Measurements from ENCODE around the gene MYO3B.
"Not testable (repeated sequence)": the region's sequence is repeated elsewhere in the genome, so short reads cannot be mapped to it uniquely, and the experiment has no call there.

The MYO3B gene

DNA sequence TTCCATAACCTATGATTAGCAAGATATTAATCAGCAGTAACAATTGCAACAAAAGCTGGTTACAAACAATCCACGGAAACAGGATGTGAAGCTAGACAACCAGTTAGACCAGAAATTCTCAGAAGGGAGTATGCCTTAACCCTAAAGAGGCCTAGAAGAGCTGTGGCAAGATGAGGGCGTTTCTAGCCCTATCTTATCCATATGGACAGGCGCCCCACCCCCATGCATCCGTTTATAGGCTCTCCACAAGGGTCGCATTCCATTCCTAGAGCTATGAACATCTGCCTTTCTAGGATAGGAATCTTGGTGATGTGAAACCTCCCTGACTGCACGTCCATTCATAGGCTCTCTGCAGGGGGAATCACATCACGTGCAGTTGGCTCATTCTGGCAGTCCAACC is 441.0 kb downstream of the MYO3B start:
- not testable (repeated sequence) for H3K4me1 ChIP-seq (ENCODE audit: control insufficient read depth, insufficient read depth, low read length); H3K27me3 ChIP-seq (ENCODE audit: control insufficient read depth, insufficient read depth, low read length); H3K9ac ChIP-seq (ENCODE audit: low read depth, low read length); H3K9me3 ChIP-seq (ENCODE audit: control insufficient read depth, insufficient read depth, low read length); H3K4me3 ChIP-seq (ENCODE audit: low read depth, low read length); H3K36me3 ChIP-seq (ENCODE audit: control insufficient read depth, insufficient read depth, low read length)

DNA sequence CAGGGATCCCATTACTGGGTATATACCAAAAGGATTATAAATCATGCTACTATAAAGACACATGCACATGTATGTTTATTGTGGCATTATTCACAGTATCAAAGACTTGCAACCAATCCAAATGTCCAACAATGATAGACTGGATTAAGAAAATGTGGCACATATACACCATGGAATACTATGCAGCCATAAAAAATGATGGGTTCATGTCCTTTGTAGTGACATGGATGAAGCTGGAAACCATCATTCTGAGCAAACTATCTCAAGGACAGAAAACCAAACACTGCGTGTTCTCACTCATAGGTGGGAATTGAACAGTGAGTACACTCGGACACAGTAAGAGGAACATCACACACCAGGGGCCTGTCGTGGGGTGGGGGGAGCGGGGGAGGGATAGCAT is 457.1 kb downstream of the MYO3B start:
- H3K4me3 ChIP-seq (ENCODE audit: low read depth, low read length); H3K9me3 ChIP-seq (ENCODE audit: control insufficient read depth, insufficient read depth, low read length); H3K4me1 ChIP-seq (ENCODE audit: control insufficient read depth, insufficient read depth, low read length); H3K9ac ChIP-seq (ENCODE audit: low read depth, low read length); H3K27me3 ChIP-seq (ENCODE audit: control insufficient read depth, insufficient read depth, low read length); H3K36me3 ChIP-seq (ENCODE audit: control insufficient read depth, insufficient read depth, low read length): not testable (repeated sequence)

DNA sequence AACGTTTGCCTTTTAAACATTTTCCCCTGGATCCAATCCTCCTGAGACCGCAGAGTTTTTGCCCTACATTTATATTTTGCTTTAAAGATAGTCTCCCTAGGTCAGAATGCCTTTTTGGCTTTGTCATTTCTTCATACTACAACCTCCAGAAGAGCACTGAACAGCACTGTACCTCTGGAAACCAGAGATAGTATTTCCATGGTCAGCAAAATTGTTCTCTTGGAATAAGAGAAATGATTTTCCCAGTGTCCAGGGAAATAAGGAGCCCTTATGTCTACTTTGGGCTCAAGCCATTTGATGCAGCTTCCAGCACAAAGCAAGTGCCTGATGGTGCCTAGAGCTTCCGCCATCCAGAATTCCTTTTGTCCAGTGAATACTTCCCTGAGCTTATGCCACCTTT is 461.7 kb downstream of the MYO3B start:
- Histone ChIP-seq H3K36me3 (ENCODE audit: control insufficient read depth, insufficient read depth, low read length) (no peaks in the 10 kb centered on the region), H3K27me3 (ENCODE audit: control insufficient read depth, insufficient read depth, low read length) (no peaks in the 10 kb centered on the region), H3K9me3 (ENCODE audit: control insufficient read depth, insufficient read depth, low read length) (no peaks in the 10 kb centered on the region), H3K4me3 (ENCODE audit: low read depth, low read length) (no peak overlapping the region), H3K4me1 (ENCODE audit: control insufficient read depth, insufficient read depth, low read length) (no peaks in the 10 kb centered on the region), H3K9ac (ENCODE audit: low read depth, low read length) (no peak overlapping the region)

DNA sequence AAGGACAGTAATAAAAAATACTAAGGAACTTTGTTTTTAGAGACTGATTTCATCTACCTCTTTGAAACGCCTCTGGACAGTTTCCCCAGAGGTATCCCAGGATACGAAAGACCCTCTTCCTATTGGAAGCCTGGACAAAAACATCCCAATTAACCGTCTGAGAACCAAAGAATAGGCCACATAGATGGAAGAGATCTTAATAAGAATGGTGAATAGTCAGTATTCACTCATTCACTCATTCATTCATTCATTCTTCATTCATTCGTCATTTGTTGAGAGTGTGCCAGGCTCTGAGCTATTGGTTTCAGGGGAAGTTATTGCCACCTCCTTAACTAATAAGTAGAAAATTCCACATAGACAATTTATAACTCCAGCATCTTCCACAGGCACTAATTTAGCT is 464.0 kb downstream of the MYO3B start:
- Histone ChIP-seq H3K4me1 (ENCODE audit: control insufficient read depth, insufficient read depth, low read length) (no peaks in the 10 kb centered on the region), H3K36me3 (ENCODE audit: control insufficient read depth, insufficient read depth, low read length) (no peaks in the 10 kb centered on the region), H3K27me3 (ENCODE audit: control insufficient read depth, insufficient read depth, low read length) (no peaks in the 10 kb centered on the region), H3K4me3 (ENCODE audit: low read depth, low read length) (no peak overlapping the region), H3K9me3 (ENCODE audit: control insufficient read depth, insufficient read depth, low read length) (no peaks in the 10 kb centered on the region), H3K9ac (ENCODE audit: low read depth, low read length) (no peak overlapping the region)

DNA sequence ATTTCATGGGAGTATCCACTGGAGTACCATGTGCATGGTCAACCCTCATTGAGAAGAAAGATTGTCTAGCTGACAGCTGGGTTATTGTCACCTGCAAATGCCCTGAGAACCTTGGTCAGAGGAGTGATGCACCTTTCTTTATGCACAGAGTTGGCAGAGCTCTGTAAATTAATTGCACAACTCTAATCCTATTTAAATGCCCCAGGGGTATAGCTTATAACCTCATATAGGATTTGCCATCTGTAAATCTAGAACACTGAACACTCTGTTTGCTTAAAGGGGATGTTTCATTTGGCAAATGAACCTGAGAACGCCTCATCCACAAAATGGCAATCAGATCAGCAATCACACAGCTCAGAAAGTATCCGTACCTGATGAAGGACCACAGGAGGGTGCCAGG is 465.4 kb downstream of the MYO3B start:
- H3K9ac ChIP-seq (ENCODE audit: low read depth, low read length), result no peak overlapping the region
- H3K9me3 ChIP-seq (ENCODE audit: control insufficient read depth, insufficient read depth, low read length), result no peaks in the 10 kb centered on the region
- no peak overlapping the region for H3K4me3 ChIP-seq (ENCODE audit: low read depth, low read length)
- no peaks in the 10 kb centered on the region for H3K4me1 ChIP-seq (ENCODE audit: control insufficient read depth, insufficient read depth, low read length)
- H3K27me3 ChIP-seq (ENCODE audit: control insufficient read depth, insufficient read depth, low read length), result no peaks in the 10 kb centered on the region
- H3K36me3 ChIP-seq (ENCODE audit: control insufficient read depth, insufficient read depth, low read length), result no peaks in the 10 kb centered on the region

DNA sequence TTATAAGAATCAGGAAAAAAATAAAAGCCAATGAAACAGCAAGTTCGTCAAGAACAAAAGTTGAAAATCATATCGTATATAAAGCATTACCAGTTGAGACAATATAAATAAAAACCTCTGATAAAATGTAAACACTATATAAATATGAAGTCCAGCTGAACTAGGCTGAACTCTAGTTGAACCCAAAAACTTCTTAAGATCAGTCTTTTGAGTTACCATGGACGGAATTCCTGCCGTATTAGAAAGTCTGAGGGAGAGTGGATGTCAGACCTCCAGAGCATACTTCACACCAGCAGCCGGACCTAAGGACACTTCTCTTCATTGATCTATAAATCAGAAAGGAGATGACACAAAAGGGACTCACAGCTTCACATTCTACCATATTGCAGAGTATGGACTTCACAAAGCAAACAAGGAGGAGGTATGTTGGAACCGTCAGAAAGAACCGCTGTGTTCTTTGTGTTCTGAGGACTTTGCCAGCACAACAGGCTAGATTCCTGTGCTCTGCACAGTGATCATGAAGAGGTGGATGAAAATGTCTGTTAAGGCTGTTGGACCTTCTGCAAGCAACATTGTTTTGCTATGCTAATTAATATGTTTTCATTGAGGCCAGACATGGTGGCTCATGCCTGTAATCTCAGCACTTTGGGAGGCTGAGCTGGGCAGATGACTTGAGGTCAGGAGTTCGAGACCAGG is 469.9 kb downstream of the MYO3B start:
- no peaks in the 10 kb centered on the region for H3K9me3 ChIP-seq (ENCODE audit: control insufficient read depth, insufficient read depth, low read length)
- H3K36me3 ChIP-seq (ENCODE audit: control insufficient read depth, insufficient read depth, low read length), result no peaks in the 10 kb centered on the region
- no peaks in the 10 kb centered on the region for H3K4me1 ChIP-seq (ENCODE audit: control insufficient read depth, insufficient read depth, low read length)
- H3K9ac ChIP-seq (ENCODE audit: low read depth, low read length), result no peak overlapping the region
- no peak overlapping the region for H3K4me3 ChIP-seq (ENCODE audit: low read depth, low read length)
- no peaks in the 10 kb centered on the region for H3K27me3 ChIP-seq (ENCODE audit: control insufficient read depth, insufficient read depth, low read length)

DNA sequence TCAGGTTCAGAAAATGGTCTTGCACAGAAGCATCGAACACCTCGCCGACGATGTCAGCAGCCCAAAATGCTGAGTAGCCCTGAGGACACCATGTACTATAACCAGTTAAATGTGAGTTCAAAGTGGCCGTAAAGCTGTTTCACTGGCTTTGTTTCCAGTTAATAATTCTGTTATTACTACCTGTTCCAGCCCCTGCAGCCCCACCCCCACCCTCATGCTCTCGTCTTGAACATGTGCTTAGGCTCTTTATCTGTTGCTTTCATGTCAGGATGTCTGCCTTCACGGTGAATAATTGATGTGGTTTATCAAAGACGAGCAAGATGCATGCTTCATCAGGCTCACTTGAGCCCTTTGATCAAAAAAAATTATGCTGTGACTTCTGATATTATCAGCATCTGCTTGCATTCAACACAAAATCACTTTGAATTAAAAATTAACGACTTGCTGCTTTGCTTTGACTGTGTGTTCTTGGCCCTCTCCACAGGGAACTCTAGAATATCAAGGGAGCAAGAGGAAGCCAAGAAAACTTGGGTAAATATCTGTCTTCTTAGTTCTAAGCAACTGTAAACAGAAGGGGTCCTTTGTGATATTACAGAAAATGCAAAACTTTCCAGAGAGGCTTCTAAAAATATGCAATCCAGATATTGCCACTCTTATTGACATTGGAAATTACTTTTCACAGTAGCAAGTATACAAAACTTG is 473.8 kb downstream of the MYO3B start:
- Histone ChIP-seq H3K9me3 (ENCODE audit: control insufficient read depth, insufficient read depth, low read length) (no peaks in the 10 kb centered on the region), H3K27me3 (ENCODE audit: control insufficient read depth, insufficient read depth, low read length) (no peaks in the 10 kb centered on the region), H3K4me3 (ENCODE audit: low read depth, low read length) (no peak overlapping the region), H3K9ac (ENCODE audit: low read depth, low read length) (no peak overlapping the region), H3K4me1 (ENCODE audit: control insufficient read depth, insufficient read depth, low read length) (no peaks in the 10 kb centered on the region), H3K36me3 (ENCODE audit: control insufficient read depth, insufficient read depth, low read length) (no peaks in the 10 kb centered on the region)

DNA sequence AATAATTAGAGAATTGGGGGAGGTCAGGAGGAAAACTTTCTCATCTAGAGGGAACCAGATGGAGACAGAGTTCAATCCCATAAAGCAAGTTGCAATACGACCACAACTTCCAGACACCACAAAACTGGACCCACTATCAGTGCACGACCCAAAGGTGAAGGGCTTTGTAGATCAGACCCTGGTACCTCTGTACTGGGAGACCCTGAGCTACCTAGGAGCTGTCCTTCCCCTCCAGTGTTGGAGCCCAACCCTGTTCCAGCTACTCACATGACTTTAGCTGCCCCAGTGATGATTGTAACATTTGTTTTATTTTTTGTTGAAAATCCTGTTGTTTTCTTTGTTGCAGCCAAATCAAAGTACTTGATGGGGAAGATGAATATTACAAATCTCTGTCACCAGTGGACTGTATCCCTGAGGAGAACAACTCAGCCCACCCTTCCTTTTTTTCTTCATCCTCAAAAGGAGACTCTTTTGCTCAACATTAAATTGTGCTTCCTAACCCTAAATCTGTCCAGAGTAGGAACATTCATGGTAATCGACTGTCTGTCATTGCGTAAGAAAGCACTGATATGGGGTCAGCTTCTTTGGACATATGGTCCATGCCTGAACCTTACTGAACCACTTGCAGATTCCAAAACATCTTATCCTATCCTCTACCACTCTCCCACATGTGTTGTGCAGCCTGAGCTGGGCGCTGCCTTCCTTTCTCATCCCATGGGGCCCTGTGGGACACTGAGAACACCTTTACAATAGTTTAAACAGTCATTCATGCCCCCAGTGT is 474.9 kb downstream of the MYO3B start:
- Histone ChIP-seq H3K9ac (ENCODE audit: low read depth, low read length) (no peak overlapping the region), H3K36me3 (ENCODE audit: control insufficient read depth, insufficient read depth, low read length) (no peaks in the 10 kb centered on the region), H3K27me3 (ENCODE audit: control insufficient read depth, insufficient read depth, low read length) (no peaks in the 10 kb centered on the region), H3K4me1 (ENCODE audit: control insufficient read depth, insufficient read depth, low read length) (no peaks in the 10 kb centered on the region), H3K4me3 (ENCODE audit: low read depth, low read length) (no peak overlapping the region), H3K9me3 (ENCODE audit: control insufficient read depth, insufficient read depth, low read length) (no peaks in the 10 kb centered on the region)

DNA sequence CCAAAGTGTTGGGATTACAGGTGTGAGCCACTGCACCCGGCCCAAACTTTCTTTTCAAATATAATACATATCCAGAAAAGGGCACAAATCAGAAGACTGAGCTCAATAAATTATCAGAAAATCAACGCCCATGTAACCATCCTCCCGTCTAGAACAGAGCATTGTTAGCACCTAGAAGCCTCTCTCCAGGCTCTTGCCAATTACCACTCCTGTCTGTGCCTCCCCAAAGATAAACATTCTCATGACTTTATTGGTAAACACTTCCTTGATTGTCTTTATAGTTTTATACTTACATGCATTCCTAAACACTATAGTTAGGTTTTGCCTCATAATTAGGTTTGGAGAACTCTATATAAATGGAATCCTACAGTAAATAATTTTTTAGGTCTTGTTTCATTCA is 478.7 kb downstream of the MYO3B start:
- Histone ChIP-seq H3K36me3 (ENCODE audit: control insufficient read depth, insufficient read depth, low read length) (no peaks in the 10 kb centered on the region), H3K4me1 (ENCODE audit: control insufficient read depth, insufficient read depth, low read length) (no peaks in the 10 kb centered on the region), H3K9ac (ENCODE audit: low read depth, low read length) (no peak overlapping the region), H3K4me3 (ENCODE audit: low read depth, low read length) (no peak overlapping the region), H3K27me3 (ENCODE audit: control insufficient read depth, insufficient read depth, low read length) (no peaks in the 10 kb centered on the region), H3K9me3 (ENCODE audit: control insufficient read depth, insufficient read depth, low read length) (no peaks in the 10 kb centered on the region)

DNA sequence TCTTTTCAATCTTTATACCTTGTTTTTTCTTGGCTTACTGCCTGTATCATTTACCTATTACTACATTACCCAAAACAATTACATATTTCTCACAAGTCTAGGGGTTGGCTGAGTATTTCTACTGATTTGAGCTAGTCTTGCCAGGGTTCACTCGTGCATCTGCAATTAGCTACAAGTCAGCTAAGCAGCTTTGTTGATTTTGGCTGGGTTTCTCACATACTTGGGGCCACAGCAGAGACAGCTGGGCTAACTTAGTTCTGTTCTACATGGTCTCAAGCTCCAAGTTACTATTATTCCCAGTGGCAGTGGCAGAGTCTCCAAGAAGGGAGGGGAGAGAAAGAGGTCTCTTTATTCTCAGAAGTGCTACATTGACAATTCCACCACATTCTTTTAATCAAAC is 482.5 kb downstream of the MYO3B start:
- no peaks in the 10 kb centered on the region for H3K9me3 ChIP-seq (ENCODE audit: control insufficient read depth, insufficient read depth, low read length)
- no peaks in the 10 kb centered on the region for H3K27me3 ChIP-seq (ENCODE audit: control insufficient read depth, insufficient read depth, low read length)
- H3K36me3 ChIP-seq (ENCODE audit: control insufficient read depth, insufficient read depth, low read length), result no peaks in the 10 kb centered on the region
- H3K9ac ChIP-seq (ENCODE audit: low read depth, low read length), result no peak overlapping the region
- H3K4me3 ChIP-seq (ENCODE audit: low read depth, low read length), result no peak overlapping the region
- H3K4me1 ChIP-seq (ENCODE audit: control insufficient read depth, insufficient read depth, low read length), result no peaks in the 10 kb centered on the region

DNA sequence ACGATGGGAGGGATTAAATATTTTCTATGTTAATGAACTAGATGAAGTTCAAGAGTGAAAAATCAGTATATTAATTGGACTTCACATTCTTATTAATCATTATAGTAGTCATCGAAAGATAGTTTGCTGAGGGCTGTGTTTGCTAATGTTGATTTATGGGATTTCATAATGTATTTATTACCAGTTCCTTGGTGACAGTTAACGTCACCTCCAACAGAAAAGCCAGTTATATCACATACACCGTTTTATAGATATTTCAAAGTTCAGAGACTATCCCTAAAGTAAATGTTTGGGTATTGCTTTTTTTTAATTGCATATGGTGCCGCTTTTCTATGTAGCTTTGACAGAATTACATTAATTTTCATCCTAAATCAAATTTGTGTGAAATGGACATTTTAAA is 487.8 kb downstream of the MYO3B start:
- no peak overlapping the region for H3K9ac ChIP-seq (ENCODE audit: low read depth, low read length)
- no peaks in the 10 kb centered on the region for H3K36me3 ChIP-seq (ENCODE audit: control insufficient read depth, insufficient read depth, low read length)
- H3K4me1 ChIP-seq (ENCODE audit: control insufficient read depth, insufficient read depth, low read length), result no peaks in the 10 kb centered on the region
- no peaks in the 10 kb centered on the region for H3K9me3 ChIP-seq (ENCODE audit: control insufficient read depth, insufficient read depth, low read length)
- no peaks in the 10 kb centered on the region for H3K27me3 ChIP-seq (ENCODE audit: control insufficient read depth, insufficient read depth, low read length)
- H3K4me3 ChIP-seq (ENCODE audit: low read depth, low read length), result no peak overlapping the region

DNA sequence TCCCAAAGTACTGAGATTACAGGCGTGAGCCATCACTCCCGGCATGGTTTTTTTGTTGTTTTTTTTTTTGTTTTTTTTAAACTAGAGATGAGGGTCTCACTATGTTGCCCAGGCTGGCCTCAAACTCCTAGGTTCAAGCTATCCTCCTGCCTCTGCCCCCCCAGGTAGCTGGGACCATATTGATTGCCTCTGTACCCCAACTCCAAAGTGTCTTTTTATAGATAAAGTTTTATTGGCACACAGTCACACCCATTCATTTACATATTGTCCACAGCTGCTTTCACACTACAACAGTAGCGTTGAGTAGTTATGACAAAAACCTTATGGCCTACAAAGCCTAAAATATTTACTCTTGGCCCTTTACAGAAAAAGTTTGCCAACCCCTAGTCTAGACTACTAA is 492.0 kb downstream of the MYO3B start:
- Histone ChIP-seq H3K9ac (ENCODE audit: low read depth, low read length) (no peak overlapping the region), H3K27me3 (ENCODE audit: control insufficient read depth, insufficient read depth, low read length) (no peaks in the 10 kb centered on the region), H3K4me1 (ENCODE audit: control insufficient read depth, insufficient read depth, low read length) (no peaks in the 10 kb centered on the region), H3K4me3 (ENCODE audit: low read depth, low read length) (no peak overlapping the region), H3K36me3 (ENCODE audit: control insufficient read depth, insufficient read depth, low read length) (no peaks in the 10 kb centered on the region), H3K9me3 (ENCODE audit: control insufficient read depth, insufficient read depth, low read length) (no peaks in the 10 kb centered on the region)

Data from iPS-15b (cell line).